Stimulated activated CD4-positive, alpha-beta T cell treated with anti-CD3 and anti-CD28 coated beads, Interleukin-1b, Interleukin-23, amount 100 ng/mL, for 1 hour (primary cell): ENCODE data around the gene ZFAND3.

Source experiments
- DNase-seq, 2 donors: peaks; one replicate each; pipeline ENCODE4 v3.0.0-alpha.2; 2020; ENCODE audit warnings: low read depth in 2 of 2

Gene ZFAND3

DNA sequence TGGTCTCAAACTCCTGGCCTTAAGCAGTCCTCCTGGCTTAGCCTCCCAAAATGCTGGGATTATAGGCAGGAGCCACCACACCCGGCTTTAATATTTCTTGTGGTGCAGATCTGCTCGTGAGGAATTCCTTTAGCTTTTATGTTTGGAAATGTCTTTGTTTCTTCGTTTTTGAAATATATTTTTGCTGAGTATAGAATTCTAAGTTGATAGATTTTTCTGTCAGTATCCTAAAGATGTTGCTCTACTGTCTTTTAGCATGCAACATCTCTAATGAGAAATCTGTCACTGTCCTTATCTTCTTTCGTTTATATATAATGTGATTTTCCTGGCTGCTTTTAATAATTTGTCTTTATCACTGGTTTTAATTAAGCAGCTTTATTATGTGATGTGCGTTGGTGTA is 75.1 kb downstream of the ZFAND3 start:
- DNase-seq: no peak

DNA sequence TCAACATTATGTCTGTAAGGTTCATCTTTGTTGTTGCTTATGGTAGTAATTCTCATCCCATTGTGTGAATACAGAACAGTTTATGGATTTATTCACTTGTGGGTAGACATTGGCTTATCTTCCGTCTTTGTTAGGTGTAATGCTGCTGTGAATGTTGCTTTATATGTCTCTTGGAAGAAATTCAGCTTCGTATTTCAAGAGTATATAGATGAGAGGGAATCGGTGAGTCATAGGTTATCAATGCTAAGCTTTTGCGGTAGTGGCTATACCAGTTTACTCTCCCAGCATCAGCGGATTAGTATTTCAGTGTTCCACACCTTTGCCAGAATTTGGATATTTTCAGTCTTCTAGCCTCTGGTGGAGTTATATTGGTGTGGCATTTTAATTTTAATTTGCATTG is 77.8 kb downstream of the ZFAND3 start:
- DNase-seq: no peak

DNA sequence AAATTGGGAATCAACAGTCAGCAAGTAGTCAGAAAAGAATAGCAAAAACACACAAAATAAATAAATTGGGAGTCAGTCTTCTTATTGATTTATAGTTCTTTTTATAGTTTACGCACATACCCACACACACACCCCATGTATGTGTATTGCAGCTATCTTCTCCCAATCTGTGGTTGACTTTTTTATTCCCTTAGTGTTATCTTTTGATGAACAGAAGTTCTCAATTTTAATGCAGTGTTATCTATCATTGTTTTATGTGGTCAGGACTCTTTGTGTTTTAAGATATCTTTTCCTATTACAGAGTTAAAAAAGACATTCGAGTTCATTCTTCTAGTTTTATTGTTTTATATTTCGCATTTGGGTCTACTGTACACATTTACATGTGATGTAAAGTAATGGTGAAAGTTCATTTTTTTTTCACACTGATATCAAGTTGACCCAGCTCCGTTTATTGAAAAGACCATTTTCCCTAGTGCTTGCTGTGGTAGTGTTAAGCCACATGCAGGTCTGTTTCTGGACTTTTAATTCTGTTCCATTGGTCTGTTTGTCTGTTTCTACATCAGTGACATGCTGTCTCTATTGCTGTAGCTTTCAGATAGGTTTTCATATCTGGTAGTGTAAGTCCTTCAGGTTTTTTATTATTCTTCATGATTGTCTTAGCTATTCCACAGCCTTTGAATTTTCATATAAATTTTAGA is 78.4 kb downstream of the ZFAND3 start:
- DNase-seq: no peak

DNA sequence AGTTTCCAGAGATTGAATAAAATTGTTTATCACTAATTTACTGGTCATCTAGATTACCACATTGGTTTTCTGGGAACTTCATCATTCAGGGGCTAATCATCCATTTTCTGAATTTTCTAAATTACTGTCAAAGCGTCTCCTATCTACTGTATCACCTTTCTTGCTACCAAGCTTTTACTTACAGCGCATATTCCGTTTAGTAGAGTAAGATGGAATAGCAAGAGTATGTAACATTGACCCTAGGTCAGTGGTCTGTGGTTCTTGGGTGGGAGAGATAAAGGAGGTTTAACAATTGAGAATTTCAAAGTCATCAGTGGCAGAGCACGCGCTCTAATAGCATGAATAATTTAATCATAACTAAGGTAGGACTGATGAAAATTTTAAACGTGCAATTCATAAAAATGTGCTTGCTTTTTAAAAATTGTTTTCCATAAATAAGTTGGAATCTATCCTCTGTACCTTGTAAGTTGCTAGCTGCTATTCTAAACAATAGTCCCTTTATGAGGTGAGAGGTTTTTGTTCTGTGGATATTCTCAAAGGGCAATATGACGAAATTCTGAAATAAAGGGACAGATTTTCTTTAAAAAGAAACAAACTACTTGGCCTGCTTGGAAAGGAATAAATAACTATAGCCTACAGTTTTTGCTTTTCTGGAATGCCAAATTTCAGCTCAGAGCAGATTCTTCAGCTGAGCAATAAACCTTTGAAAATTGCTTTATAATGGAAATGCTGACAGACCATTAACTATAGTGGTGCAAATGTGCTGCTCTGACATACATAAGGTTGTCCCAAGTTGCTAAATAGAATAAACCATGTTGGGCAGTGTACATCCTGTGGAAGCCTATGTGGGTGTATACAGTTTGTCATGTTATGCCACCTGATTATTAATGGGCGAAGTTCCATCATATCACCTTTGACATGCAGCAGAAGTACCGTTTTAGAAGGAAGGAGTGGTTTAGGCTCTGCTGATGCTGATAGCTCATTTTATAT is 84.1 kb downstream of the ZFAND3 start:
- DNase-seq: no peak

DNA sequence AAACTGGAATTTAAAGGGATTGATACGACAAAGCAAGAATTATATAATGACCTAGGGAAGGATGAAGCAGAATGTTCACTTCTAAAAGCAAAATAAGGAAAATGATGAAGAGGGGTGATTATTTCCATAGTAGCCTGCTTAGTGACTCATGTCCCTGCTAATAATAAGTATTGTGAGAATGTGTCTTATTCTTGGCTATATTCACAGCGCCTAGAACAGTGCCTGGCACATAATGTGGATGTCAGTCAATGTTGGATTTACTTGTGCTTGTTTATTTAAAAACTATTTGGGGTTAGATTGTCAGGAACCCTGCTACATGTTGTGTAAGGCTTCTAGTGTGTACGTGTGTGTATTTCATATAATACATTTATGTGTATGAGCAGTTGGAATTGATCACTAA is 85.1 kb downstream of the ZFAND3 start:
- no peak for DNase-seq

DNA sequence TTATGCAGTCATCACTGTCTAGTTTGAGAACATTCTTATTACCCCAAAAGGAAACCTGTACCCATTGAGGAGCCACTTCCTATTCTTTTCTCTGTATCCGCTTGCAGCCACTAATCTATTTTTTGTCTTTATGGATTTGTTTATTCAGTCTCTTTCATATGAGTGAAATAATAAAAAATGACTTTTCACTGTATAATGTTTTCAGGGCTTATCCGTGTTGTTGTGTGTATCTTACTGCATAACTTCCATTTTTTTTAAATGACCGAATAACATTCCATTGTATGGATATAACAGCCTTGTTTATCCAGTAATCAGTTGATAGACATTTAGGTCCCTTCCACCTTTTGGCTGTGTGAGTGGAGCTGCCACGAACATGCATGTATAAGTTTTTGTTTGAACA is 86.6 kb downstream of the ZFAND3 start:
- no peak for DNase-seq

DNA sequence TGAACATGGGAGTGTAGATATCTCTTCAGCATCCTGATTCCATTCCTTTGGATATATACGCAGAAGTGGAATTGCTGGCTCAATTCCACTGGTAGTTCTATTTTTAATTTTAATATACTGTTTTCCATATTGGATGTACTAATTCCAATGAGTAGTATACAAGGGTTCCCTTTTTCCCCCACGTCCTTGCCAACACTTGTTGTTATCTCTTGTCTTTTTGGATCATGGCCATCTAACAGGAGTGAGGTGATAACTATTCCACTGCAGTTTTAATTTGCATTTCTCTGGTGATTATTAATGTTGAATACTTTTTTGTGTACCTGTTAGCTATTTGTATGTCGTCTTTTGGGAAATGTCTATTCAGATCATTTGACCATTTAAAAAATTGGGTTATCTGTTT is 91.5 kb downstream of the ZFAND3 start:
- DNase-seq: no peak

DNA sequence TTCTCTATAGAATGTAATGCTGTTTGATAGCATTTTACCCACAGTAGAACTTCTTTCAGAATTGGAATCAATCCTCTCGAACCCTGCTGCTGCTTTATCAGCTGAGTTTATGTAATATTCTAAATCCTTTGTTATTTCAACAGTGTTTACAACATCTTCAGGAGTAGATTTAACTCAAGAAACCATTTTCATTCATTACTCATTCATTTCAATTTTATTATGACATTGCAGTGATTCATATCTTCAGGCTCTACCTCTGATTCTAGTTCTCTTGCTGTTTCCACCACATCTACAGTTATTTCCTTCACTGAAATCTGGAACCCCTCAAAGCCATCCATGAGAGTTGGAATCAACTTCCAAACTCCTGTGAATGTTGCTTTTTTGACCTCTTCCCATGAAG is 93.7 kb downstream of the ZFAND3 start:
- DNase-seq: no peak

DNA sequence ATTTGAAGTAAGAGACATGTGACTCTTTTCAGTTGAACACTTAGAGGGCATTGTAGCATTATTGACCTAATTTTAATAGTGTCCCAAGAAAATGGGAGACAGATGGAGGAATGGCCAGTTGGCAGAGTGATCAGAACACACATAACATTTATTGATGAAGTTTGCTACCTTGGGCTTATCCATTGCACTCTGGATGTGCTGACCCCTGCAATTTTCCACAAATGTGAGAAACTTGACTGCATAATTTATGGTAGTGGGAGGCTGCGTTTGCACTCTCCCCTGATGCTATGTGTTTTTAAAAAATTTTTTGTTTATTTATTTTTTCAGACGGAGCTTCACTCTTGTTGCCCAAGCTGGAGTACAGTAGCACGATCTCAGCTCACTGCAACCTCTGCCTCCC is 95.9 kb downstream of the ZFAND3 start:
- DNase-seq: no peak

DNA sequence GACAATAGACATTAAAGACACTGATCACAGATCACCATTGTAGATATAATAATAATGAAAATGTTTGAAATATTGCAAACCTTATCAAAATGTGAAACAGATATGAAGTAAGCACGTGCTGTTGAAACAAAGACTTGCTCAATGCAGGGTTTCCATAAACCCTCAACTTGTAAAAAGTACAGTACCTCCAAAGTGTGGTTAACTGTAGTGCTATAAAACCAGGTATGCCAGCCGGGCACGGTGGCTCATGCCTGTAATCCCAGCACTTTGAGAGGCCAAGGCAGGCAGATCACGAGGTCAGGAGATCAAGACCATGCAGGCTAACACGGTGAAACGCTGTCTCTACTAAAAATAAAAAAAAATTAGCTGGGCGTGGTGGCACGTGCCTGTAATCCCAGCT is 96.6 kb downstream of the ZFAND3 start:
- no peak for DNase-seq

DNA sequence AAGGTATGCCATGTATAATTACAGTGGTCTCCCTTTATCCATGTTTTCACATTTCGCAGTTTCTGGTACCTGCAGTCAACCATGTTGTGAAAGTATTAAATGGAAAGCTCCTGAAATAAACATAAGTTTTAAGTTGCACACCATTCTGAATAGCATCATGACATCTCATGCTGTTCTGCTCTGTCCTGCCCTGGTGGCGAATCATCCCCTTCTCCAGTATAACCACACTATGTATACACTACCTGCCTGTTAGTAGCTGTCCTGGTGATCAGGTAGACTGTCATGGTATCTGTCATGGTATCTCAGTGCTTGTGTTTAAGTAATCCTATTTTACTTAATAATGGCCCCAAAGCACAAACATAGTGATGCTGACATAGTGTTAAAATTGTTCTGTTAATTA is 97.1 kb downstream of the ZFAND3 start:
- DNase-seq: no peak

DNA sequence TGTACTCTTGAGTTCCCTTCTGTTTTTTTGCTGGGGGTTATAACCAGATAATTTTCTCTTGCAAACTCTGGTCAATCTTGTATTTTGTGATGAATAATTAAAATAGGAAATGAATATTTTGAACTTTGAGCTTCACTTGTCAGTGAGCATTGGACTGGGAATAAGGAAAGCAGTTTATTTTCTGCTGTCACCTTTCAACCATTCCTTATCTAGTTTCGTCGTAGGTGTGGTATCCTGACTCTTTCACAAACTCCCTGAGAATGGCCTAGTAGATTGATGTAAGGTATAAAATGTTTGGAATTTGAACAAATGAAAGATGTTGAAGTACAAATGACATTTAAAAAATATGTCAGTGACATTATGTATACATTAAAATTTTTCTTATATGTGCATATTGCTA is 98.0 kb downstream of the ZFAND3 start:
- DNase-seq: no peak

DNA sequence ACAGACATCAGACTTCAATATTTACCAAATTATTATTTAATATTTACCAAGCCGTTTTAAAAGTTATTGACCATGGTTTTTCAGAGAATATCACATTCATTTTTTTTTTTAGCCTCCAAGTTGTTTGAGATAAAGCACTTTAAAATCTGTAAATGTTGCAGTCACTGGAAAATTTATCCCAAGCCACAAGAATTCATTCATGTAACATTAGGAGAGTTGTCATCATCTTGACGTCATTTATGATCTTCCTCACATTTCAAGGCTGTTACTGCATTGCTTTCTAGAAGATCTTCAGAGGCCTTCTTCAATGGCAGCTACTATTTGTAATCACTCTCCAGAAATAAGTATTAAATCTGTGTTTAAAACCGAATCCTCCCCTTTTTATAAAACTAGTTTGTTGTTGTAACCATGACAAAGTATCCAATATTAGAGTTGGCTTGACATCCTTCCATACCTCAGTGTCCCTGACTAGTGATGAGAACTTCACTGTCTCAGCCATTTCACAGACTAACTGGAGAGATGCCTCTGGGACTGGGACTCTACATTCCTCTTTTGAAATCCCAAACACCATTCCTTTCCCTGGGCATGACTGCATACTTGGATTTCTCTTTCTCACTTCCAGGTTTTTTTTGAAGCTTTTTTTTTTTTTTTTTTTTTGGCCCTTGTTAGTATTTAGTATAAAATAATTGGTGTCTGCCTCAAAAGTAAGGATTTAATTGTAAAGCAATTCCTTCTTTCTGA is 100.1 kb downstream of the ZFAND3 start:
- no peak for DNase-seq

DNA sequence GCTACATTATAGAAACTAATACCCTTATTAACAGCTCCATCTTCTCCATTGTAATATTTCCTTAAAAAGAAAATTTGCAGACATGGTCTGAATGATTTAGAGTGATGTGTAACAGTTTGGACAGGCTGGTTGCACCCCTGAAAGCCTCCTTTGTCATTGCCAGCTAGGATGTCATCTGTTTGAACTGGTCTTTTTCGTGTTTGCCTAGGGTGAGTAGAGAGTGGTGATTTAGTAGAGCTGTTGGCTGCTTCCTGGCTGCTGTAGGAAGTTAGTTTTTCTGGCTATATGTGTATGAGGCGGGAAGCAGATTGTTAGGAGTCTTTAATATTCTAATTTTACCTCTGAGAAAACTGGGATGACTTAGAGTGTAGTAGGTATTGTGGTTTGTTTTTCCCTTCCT is 101.1 kb downstream of the ZFAND3 start:
- no peak for DNase-seq

DNA sequence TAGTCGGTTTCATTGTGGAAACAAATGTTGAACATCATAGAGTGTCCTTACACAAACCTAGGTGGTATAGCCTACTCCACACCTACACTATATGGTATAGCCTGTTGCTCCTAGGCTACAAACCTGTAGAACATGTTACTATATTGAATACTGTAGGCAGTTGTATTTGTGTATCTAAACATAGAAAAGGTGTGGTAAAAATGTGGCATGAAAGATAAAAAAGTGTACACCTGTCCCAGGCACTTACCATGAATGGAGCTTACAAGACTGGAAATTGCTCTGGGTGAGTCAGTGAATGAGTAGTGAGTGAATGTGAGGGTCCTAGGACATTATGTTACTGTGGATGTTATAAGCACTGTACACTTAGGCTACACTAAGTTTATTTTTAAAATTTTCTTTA is 103.0 kb downstream of the ZFAND3 start:
- DNase-seq: no peak

DNA sequence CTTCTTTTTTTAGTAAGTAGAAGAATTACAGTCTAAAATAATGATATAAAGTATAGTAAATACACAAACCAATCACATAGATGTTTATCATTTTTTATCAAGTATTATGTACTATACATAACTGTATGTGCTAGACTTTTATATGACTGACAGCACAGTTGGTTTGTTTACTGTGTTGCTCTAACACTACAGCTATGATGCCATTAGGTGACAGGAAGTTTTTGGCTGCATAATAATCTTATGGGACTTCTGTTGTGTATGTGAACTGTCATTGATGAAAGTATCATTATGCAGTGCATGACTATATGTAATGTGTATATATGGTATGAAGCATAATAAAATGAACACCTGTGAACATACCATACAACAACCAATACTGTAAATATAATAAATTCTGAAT is 104.0 kb downstream of the ZFAND3 start:
- no peak for DNase-seq

DNA sequence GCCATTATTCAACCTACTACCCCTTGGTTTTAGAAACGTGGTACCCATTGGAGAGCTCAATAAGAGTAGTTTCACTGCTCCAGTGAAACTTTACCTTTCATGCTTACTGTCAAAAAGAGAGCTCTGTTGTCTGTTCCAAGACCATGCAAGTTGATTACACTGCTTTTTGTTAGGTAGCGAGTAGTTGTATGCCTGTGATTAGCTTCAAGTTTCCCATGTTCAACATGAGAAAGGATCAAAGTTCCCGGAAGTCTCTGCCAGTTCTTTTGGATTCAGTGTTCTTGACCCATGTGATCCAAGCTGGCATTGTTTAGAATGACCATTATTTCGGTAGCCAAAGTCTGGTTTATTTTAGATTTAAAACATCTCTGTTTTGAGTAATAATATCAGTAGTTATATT is 107.1 kb downstream of the ZFAND3 start:
- DNase-seq: no peak

DNA sequence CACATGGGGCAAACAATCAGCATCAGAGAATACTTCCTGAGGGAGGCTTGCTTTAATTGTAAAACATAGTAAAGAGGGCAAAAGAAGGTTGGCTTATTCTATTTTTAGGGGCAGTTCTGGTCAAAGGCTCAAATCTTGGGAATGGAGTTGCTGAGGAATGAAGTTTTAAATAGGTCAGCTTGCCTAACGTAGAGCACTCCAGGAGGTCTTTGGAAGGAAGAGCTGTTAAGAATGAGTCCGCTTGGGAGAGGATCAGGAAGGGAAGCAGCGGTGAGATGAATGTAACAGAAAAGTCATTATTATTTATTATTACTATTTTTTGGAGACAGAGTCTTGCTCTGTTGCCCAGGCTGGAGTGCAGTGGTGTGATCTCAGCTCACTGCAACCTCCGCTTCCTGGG is 108.7 kb downstream of the ZFAND3 start:
- no peak for DNase-seq

DNA sequence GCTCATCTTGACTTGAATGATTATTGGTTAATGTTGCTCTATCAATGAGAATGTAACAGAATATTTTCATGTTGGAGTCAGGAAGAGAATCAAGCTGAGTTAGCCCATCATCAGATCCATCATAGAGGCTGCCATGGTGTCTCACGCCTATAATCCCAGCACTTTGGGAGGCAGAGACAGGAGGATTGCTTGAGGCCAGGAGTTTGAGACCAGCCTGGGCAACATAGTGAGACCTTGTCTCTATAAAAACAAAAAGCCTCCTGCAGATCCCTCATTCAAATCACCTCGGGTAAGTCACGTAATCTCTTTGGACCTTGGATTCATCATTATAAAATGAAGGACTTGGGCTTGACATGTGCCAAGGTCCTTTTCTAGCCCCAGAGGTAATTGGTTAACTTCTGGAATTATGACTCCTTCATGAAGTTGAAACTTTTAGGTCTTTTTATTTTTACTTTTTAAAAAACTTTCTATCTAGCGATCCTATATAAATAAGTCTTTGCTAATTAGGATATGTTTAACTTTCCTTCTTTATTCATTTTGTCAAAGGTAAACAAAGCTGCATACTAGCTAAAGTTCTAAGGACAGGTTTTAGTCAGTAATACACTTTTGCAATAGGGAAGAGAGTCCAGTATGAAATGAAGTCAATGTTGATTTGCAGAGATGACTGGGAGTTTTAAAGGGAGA is 110.9 kb downstream of the ZFAND3 start:
- no peak for DNase-seq

DNA sequence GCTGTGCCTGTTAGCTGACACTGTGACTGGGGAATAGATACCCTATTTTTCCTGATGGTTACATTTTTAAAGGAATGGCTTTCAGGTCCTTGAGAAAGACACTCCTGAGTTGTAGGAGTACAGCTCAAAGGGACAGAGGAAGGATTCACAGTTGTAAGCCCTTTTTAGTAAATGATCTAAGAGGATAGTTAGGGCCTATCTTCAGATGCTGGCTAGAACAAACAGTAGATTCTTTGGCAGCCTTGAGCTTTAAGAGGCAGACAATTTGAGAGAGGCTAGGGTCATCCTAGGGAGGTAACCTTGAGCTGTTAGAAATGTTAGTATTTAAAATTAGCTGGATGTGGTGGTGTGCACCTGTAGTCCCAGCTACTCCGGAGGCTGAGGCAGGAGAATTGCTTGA is 111.5 kb downstream of the ZFAND3 start:
- no peak for DNase-seq

DNA sequence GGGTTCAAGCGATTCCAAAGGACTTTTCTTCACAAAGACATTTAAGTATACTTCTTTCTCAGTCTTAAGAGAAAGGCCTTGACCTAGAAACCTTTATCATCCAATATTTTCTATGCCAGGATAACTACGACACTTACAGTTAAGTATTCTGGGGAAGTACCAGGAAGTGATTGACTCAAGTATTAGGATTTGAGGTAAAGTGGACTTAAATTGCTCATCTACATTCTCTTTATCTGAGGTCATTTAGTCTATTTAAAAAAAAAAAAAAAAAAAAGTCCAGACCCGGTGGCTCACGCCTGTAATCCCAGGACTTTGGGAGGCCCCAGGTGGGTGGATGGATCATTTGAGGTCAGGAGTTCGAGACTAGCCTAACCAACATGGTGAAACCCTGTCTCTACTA is 114.7 kb downstream of the ZFAND3 start:
- DNase-seq: no peak

DNA sequence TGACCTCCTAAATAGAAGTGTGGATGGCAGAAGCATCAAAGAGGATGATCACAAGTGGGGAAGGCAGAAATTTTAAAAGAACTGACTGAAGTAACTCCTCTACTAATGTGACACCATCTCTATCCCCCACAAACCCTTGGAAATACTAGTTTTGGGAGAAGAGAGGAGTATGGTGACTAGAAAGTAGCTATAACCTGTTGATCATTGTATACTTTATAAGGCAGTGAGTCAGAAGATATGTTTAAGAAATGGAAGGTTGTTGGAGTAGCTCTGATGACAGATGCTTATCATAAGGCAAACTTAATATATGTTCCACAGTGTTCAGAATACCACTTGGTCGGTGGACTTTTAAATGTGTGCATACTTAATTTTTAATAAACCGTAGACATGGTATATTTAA is 116.6 kb downstream of the ZFAND3 start:
- DNase-seq: no peak
